Measurements from ENCODE around the gene NAE1. TPM values are rescaled to one million over a fixed set of nuclear protein-coding genes. Genes with fewer than 3 reads are reported as not detected.
A peak's percentile ranks its signal among the peaks of the same experiment; 100 is the strongest.
"Not testable (repeated sequence)": the region's sequence is repeated elsewhere in the genome, so short reads cannot be mapped to it uniquely, and the experiment has no call there.

The NAE1 gene
- 10 to 100 TPM; 36.1 to 56.3 (median 44.6) TPM for polyA plus RNA-seq (ENCODE audit: insufficient read length in 10 of 10)
- long read RNA-seq, donor 1, transcript NAE1-201 (20 exons, 1,837 nt), result major isoform, 9 of 18 reads
- long read RNA-seq, donor 1, partial matches to known transcripts, result 5 of 18 reads
- long read RNA-seq, donor 1, other reads (novel, unspliced or antisense), result 0 of 18 reads
- long read RNA-seq, donor 2, partial matches to known transcripts, result 0 of 5 reads
- long read RNA-seq, donor 2, other reads (novel, unspliced or antisense), result 0 of 5 reads
- long read RNA-seq, donor 3, result 0 reads
- long read RNA-seq, donor 4, partial matches to known transcripts, result 5 of 9 reads
- long read RNA-seq, donor 4, other reads (novel, unspliced or antisense), result 0 of 9 reads
- long read RNA-seq, donor 5, partial matches to known transcripts, result 5 of 8 reads
- long read RNA-seq, donor 5, other reads (novel, unspliced or antisense), result 0 of 8 reads
- long read RNA-seq, donor 6, transcript NAE1-201 (20 exons, 1,837 nt), result major isoform, 8 of 9 reads
- long read RNA-seq, donor 6, partial matches to known transcripts, result 0 of 9 reads
- long read RNA-seq, donor 6, other reads (novel, unspliced or antisense), result 0 of 9 reads
- long read RNA-seq, donor 7, transcript NAE1-201 (20 exons, 1,837 nt), result major isoform, 5 of 5 reads
- long read RNA-seq, donor 7, partial matches to known transcripts, result 0 of 5 reads
- long read RNA-seq, donor 7, other reads (novel, unspliced or antisense), result 0 of 5 reads
- long read RNA-seq, donor 8, transcript NAE1-201 (20 exons, 1,837 nt), result major isoform, 9 of 15 reads
- long read RNA-seq, donor 8, partial matches to known transcripts, result 0 of 15 reads
- long read RNA-seq, donor 8, other reads (novel, unspliced or antisense), result 0 of 15 reads
- long read RNA-seq, donor 9, result 0 reads

DNA sequence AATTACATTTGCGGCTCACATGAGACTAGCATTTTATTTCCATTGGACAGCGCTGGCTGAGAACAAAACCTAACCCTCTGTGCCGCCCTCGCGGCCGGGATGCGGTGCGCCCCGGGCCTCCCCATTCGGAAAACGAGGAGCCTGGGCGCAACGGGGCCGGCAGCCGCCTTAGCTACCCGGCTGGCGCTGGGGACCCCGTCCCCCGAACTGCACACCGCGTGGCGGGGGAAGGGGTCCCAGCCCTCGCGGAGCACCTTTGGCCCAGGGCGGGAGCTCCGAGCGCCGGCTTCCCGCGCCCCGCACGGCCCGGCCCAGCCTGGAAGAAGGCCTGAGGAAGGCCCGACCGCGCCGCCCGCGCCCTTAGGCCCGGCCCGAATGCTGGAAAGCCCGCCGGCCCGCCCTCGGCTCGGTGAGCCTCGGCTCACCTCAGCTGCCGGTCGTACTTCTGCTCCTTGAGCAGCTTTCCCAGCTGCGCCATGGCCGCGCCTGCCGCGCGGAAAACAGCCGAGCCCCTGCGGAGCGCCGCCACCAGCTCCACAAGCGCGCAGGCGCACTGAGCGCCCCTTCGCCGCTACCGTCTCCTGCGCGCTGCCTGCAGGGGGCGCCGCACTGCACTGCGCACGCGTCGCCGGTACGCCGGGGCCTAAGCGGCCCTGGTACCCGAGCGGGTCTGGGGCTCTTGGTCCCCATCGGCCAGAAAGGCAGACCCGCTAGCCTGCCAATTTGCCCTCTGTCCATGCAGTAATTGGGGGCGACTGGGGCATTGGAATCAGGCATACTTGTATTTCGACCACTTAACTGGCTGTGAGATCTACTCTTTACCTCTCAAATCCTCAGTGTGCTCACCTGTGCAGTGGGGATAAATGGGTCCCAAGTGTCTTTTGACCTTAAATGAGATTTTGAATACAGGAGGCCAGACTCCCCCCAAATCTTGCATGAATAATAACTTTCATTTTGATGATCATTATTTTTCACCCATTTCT, at the start of gene NAE1:
NAE1 (minus strand) TSS at position 555 of the 983 bp plus-strand sequence; CDS start at position 478, 77 bp downstream.
- peak; percentile 86 to 97 (median 95) for DNase-seq

DNA sequence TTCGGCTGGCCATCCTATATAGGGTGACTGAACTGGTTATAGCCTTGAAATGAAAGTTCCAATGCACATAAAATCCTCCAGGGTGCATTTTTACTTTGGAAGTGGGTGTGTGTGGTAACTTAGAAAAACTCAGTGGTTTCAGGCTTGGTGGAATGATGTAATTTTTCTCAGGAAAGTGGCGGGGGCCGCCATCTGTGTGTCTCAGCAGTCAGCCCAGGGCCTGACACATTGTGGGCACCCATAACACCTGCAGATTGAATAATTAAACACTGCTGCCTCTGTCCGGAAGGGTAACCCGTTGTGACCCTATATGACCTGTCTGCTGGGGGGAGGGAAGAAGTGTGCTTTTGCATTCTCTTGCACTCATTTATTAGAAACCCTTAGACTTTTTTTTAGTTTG, 47.3 kb upstream of the NAE1 start:
- DNase-seq, result no peak

DNA sequence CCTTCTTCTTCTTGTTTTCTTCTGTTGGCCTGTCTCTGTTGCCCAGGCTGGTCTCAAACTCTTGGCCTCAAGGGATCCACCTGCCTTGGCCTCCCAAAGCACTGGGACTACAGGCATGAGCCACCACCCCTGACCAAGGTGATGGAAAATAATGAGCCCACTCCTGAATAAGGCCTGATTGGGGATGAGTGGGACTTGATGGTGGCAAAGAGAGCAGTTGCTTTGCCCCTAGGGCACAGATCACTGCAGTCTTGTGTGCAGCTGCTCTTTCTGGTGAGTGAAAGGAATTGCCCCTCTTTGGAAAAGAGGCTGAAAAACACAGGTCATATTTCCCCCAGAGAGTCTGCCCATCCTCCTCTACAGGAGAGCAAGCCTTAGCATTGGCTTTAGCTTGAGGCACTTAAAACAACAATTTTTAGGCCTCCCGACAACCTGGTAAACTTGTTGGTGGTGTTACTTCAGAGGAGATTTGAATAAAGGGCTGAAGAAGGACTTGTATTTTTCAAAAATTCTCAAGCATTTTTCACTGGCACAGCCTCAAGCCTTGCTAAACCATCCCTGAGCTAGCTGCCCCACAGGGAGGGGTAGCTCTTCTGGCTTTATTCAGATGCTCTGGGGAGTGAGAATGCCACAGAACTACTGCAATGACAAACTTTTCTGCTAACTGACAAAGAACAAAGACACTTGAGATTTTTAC, 43.5 kb upstream of the NAE1 start:
- DNase-seq, result no peak

DNA sequence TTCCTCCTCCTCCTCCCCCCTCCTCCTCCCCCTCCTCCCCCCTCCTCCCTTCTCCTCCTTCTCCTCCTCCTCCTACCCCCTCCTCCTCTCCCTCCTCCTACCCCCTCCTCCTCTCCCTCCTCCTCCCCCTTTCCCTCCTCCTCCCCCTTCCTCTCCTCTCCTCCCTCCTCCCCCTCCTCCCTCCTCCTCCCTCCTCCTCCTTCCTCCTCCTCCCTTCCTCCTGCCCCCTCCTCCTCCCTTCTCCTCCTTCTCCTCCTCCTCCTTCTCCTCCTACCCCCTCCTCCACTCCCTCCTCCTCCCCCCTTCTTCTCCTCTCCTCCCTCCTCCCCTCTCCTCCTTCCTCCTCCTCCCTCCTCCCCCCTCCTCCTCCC, 42.9 kb upstream of the NAE1 start:
- no peak for DNase-seq

DNA sequence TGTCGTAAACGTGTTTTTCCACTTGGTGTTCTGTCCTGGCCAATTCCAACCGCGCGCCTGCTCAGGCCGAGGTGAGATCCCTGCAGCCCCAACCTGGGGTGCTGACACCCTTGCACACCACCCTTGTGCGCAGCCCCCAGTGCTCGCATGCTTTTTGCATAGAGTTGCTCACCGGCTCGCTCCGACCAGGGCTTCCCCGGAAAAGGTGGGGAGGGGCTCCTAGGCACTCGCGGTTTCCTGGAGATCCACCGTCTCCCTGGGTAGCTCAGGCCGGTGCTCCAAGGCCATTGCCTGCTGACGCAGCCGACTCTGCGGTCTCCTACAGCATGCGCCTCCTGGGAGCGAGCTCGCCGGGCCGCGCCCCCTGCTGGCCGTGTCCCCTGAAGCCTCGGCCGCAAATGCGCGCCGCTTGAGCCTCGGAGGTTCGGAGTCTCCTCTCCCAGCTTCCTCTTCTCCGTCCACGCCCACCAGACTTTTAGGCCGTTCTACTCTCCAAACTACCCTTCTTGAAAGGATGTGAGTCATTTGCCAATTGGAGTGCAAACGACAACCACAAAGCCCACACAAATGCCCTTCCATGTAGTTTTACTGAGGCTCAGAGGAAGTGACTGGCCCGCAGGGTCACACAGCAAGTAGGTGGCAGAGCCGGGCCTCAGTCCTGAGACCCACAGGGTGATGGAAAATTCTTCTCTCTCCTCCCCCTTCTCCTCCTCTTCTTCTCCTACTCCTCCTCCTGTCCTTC, 42.3 kb upstream of the NAE1 start:
- DNase-seq, result peak; percentile 85 to 98 (median 90)

DNA sequence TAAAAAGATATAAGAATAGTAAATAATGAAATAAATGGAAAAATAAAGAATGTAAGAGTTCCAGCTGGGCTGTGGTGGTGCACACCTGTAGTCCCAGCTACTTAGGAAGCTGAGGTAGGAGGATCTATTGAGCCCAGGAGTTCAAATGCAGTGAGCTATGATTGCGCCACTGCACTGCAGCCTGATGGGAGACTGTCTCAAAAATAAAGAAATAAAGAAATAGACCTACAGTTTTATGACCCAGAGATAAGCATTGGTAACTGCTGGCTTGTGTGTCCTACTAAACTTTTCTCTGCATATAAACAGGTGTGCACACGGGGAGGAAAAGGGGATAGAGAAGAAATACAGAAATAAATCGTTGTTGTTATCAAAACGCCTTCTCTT, 41.8 kb upstream of the NAE1 start:
- DNase-seq, result no peak

DNA sequence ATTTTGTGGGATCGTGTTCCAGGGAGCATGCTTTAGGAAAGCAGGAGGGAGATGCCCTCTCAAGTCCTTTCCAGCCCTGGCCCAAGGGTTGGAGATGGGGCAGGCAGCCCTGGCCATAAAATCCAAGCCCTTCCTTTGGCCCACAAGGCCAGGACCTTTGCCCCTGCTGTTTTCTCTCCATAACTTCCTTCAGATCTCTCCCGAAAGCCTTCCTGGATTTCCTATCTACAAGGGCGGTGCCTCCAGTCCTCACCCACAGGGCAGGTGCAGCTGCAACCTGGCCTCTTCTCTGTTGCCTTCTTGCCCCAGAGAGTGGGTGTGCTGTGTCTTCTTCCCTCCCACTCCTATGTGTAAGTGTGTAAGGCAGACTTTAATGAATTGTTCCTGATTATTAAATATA, 41.1 kb upstream of the NAE1 start:
- no peak for DNase-seq

DNA sequence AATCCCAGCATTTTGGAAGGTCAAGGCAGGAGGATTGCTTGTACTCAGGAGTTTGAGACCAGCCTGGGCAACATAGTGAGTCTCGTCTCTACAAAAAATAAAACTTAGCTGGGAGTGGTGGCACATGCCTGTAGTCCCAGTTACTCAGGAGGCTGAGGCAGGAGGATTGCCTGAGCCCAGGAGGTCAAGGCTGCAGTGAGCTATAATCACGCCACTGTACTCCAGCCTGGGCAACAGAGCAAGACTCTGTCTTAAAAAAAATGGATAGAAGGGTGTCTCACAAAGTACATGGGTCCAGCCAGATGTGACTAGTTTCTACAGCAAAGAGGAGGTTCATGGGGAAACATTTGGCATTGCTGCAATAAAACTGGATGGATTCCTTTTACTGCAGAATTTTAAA, 40.6 kb upstream of the NAE1 start:
- not testable (repeated sequence) for DNase-seq

DNA sequence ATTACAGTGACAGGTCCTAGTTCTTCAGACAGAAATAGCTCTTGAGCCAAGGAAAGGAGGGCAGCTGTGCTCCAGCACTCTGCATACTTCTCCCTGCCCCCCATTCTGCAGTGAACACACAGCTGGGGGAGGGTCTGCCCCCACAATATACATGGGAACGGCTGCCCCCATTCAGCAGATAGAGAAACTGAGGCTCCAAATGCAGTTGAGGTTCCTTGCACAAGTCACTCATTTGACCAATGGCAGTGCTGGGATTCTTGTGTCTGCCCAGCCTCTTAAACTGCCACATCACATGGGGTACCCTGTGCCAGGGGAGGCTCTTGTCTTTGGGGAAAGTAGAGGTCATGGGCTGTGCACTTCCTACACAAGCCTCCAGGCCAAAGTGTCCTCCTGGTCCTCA, 38.6 kb upstream of the NAE1 start:
- no peak for DNase-seq

DNA sequence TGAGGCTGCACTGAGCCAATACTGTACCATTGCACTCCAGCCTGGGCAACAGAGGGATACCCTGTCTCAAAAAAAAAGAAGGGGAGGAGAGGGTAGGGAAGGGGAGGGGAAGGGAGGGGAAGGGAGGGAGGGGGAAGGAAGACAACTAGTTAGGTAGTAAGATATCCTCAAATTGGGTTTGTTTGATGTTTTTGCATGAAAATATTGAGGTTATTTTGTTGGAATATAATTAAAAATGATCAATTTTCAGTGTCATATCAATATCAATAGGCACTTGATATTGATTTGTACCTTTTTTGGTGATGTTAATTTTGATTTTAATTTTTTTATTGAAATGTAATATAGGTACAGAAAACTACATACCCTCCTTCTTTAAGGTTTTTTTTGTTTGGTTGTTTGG, 32.9 kb upstream of the NAE1 start:
- DNase-seq, result no peak

DNA sequence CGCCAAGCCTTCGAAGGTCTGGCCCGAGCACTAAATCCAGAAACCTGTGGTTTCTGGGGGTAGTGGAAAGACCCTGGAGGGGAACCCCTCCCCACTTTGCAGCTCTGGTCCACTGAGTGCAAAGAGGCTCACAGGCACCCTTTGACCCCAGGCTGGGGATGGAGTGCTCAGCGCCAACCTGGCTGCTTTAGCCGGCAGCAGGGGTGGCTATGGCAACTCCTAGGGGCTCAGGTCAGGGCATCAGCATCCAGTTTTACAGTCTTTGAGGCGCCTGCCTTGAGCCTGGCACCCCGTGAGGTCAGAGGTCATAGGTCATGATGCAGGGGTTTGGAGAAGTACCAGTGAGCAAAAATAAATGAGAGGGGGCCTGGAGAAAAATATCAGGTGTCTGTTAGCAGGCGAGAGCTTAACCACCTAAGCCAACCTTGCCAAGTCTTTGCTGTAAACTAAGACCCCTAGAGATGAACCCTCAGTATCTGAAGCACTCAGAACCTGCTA, 31.3 kb upstream of the NAE1 start:
- no peak for DNase-seq

DNA sequence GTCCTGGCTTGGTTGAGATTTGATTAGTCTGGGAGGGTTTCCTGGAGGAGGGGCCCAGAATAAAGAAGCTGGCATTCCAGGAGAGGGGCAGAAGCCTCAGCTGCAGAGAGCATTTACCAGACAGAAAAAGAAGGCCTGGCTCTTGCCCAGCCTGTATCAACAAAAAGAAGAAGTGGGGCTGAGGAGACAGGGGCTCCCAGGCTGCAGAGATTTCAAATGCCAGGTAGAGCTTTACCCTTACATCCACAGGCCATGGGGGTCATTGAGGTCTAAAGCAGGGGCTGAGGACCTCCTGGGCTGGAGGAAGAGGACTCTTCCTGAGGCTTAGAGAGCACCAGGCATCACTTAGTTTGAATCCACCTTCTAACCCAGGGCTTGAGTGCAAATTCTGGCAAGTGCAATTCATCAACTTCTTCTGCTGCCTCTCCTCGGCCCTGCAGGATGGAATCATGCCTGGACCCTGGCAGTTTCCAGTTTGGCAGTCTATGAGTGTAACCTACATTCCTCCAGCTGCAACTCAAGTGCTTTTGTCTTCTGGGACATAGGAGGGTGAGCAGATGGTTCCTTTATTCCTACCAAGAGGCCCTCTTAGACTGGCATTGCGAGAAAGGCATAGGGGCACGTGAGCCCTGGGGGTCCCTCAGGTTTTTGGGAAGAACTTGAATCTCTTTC, 28.8 kb upstream of the NAE1 start:
- DNase-seq, result no peak

DNA sequence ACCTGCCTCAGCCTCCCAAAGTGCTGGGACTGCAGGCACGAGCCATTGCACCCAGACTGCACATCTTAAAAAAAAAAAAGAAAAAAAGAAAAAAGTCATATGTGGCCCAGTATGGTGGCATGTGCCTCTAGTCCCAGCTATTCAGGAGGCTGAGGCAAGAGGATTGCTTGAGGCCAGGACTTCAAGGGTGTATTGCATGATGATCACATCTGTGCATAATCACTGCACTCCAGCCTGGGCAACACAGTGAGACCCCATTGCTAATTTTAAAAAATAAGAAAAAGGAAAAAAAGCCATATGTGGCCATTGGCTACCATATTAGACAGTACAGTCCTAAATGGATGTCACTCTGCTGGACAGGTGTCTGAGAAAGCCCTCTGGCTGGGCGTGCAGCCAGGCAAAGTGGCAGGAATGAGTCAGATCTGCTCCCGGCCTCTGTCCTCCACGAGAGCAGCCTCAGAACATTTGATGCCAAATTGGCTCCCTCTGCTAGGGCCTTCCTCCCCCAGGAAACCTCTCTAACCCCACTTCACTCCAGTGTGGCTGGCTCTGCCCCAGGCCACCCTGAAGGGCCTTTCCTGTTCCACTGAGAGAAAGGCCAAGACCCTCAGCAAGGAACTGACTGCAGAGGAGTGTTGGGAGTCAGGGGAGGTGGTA, 28.1 kb upstream of the NAE1 start:
- peak in 2 of 3 donors; percentile 11 to 32 for DNase-seq

DNA sequence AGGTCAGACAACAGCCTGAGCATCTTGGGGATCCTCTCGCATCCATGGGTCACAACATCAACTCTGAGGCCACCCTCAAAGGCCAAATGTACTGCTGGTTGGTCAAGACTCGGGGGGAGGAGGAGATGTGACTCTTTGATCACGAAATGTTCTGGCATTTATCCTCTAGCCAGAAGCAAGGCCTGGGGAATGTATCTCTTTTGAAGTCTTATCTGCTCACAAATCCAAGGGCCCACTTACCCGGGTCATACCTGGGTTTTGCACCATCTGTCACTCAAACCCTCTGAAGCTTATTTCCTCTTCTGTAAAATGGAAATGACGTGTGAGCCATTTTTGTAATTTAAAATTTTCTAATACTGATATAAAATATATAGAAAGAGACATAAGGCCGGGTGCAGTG, 26.7 kb upstream of the NAE1 start:
- DNase-seq, result no peak

DNA sequence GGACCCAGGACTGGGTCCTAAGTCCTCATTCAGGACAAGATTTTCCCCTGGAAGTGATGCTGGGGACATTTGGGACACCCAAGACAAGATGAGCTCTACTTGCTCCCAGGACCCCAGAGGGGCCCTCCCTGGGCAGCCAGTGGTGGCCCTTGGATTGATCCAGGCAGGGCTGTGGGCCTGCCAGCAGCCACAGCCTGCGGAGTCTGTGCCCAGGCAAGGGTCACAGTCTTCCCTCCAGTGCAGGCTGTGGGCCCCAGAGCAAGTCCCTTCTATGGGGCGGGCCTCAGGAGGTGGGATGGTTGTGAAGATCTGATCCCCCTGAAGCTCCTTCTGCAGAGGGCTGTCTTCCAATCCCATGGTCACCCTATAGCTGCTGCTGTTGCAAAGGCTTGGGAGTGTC, 26.0 kb upstream of the NAE1 start:
- DNase-seq, result no peak

DNA sequence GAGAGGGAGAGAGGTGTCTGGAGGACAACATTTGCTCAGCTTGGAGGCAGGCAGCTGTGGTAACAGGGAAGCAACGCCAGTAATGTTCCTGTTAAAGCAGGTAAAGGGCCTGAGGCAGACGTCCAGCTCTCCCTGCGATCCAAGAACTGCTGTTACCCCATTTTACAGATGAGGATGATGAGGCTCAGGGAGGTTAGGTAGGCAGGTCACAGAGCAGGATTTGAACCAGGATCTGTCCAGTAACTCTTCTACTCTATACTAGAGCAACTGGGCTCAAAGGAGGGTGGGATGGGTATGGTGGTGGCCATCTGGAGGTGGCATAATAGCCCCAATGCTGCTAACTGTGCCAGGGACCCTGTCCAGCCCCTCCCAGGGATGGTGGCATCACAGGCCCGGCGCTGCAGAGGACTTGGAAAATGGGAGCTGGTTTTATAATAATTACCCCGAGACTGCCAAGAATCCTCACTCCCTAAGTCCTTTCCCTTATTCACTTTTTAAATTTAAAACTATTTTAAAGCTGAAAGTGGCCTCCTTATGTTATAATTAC, 25.5 kb upstream of the NAE1 start:
- no peak for DNase-seq

DNA sequence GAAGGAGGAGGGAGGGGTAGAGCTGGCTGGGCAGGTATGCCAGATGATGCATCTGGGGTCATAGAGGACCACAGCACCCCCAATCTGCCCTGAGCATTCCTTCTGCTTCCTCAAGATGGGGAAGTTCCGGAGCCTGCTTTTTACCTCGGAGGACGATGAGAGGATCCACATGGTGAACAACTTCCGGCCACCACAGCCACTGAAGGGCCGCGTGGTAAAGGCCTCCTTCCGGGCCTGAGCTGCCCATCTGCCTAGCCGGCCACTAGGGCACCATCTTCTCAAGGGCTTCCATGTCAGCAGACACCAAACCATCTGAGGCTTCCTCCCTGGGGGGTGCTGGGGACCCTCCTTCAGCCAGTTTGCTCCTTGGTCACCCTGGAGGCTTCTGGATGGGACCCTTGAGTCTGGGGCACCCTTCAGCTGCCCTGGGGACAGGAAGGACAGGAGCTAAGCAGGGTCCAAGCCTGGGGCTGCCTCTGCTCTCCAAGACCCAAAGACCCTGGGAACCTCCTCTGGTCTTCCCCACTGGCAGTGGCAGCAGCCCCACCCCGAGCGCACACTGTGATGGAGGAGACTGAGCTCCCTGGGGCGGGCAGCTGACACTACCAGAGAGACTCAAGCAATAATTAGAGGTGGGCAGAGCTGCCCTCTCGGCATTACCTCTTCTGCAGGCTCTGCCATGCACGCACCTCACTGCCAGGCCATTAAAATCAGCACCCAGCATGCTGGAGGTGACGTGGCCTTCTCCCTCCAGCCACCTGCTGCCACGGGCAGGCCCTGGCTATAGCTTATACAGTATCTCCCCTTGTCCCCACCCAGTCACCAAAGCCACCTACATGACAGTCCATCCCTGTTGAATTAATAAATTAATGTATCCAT, 22.7 kb upstream of the NAE1 start:
- no peak for DNase-seq

All from muscle of back (tissue), 13 donors.